RCC 7860 (cell line): ENCODE measurements around the gene GNG2.

Source experiments
- DNase-seq: peaks from one replicate; pipeline ENCODE4 v3.0.0-alpha.2; 2015; ENCODE audit warnings: low spot score
- FAIRE-seq: peaks from 2 replicates; lab custom pipeline; 2012; peaks lifted over from hg19 to GRCh38; lab: Jason Lieb, UNC

Gene GNG2

GRCh38 chr14:51989293-51990234 lies 129.2 kb downstream of the GNG2 start, which contains the start of gene RTRAF:
Gene RTRAF (plus strand): TSS chr14:51989546. CDS start chr14:51989640, 94 bp downstream.
- FAIRE-seq (no peak), DNase-seq (peak; percentile 66)

GRCh38 chr14:51990488-51990887 lies 130.1 kb downstream of the GNG2 start:
- no peak for FAIRE-seq

GRCh38 chr14:51993285-51993920 lies 133.0 kb downstream of the GNG2 start:
- FAIRE-seq: no peak

More at GRCh38 chr14:51990488-51990887, 130.1 kb downstream of the GNG2 start:
- DNase-seq: no peak

GRCh38 chr14:51996148-51996746 lies 135.8 kb downstream of the GNG2 start:
- no peak for DNase-seq
- peak; percentile 14 for FAIRE-seq

More at GRCh38 chr14:51993285-51993920, 133.0 kb downstream of the GNG2 start:
- no peak for DNase-seq

- no peak for FAIRE-seq
- DNase-seq: no peak
Observed at GRCh38 chr14:51998348-51998747, 137.9 kb downstream of the GNG2 start.

- FAIRE-seq: no peak
- no peak for DNase-seq
Observed at GRCh38 chr14:51999084-51999483, 138.7 kb downstream of the GNG2 start.

GRCh38 chr14:52000019-52000582 lies 139.7 kb downstream of the GNG2 start:
- FAIRE-seq (no peak), DNase-seq (no peak)

- FAIRE-seq (no peak), DNase-seq (no peak)
Observed at GRCh38 chr14:52000696-52001095, 140.3 kb downstream of the GNG2 start.

- DNase-seq: no peak
- no peak for FAIRE-seq
Observed at GRCh38 chr14:52002542-52002941, 142.1 kb downstream of the GNG2 start.

- FAIRE-seq: no peak
- no peak for DNase-seq
Observed at GRCh38 chr14:52003324-52003723, 142.9 kb downstream of the GNG2 start.

- FAIRE-seq (no peak), DNase-seq (no peak)
Observed at GRCh38 chr14:52005625-52006024, 145.2 kb downstream of the GNG2 start.

- no peak for FAIRE-seq
Observed at GRCh38 chr14:52006361-52006760, 145.9 kb downstream of the GNG2 start.

GRCh38 chr14:52007211-52007610 lies 146.8 kb downstream of the GNG2 start:
- DNase-seq (no peak), FAIRE-seq (no peak)

More at GRCh38 chr14:52006361-52006760, 145.9 kb downstream of the GNG2 start:
- DNase-seq: no peak

- DNase-seq (no peak), FAIRE-seq (no peak)
Observed at GRCh38 chr14:52007637-52008036, 147.2 kb downstream of the GNG2 start.

- DNase-seq: no peak
- FAIRE-seq: no peak
Observed at GRCh38 chr14:52008136-52008535, 147.7 kb downstream of the GNG2 start.

GRCh38 chr14:52010173-52010693 lies 149.8 kb downstream of the GNG2 start:
- FAIRE-seq: no peak

GRCh38 chr14:52011523-52011922 lies 151.1 kb downstream of the GNG2 start:
- no peak for DNase-seq
- no peak for FAIRE-seq

More at GRCh38 chr14:52010173-52010693, 149.8 kb downstream of the GNG2 start:
- no peak for DNase-seq

- FAIRE-seq (no peak), DNase-seq (no peak)
Observed at GRCh38 chr14:52012635-52013034, 152.2 kb downstream of the GNG2 start.

GRCh38 chr14:52013984-52014600 lies 153.7 kb downstream of the GNG2 start:
- FAIRE-seq (no peak), DNase-seq (no peak)

- DNase-seq (no peak), FAIRE-seq (no peak)
Observed at GRCh38 chr14:52014601-52015267, 154.3 kb downstream of the GNG2 start.
